Small intestine (tissue), 7 donors: ENCODE results near the gene TBX6. TPM values are rescaled to one million over a fixed set of nuclear protein-coding genes. Genes with fewer than 3 reads are reported as not detected.
A peak's percentile ranks its signal among the peaks of the same experiment; 100 is the strongest.

Experiments
- DNase-seq, 2 donors: peaks; one replicate each; pipeline versions ENCODE4 v3.0.0 to v3.0.0-alpha.2; 2013
- FAIRE-seq: peaks from 2 replicates; lab custom pipeline; 2012; peaks lifted over from hg19 to GRCh38; lab: Jason Lieb, UNC
- H3K27ac ChIP-seq, 3 donors: one replicate each; pipeline ENCODE4 v1.5.1; 2013; ENCODE audit warnings: low read length in 2 of 3, mild to moderate bottlenecking in 2 of 3, control low read depth in 1 of 3, inconsistent platforms in 1 of 3, low read depth in 1 of 3, moderate library complexity in 1 of 3
- H3K27me3 ChIP-seq, 3 donors: one replicate each; pipeline ENCODE4 v1.6.1; 2013; ENCODE audit warnings: low read length in 3 of 3, inconsistent platforms in 1 of 3; ENCODE audit not compliant: control insufficient read depth in 3 of 3, insufficient read depth in 3 of 3
- H3K36me3 ChIP-seq, 3 donors: one replicate each; pipeline ENCODE4 v1.6.1; 2013; ENCODE audit warnings: low read length in 3 of 3, inconsistent platforms in 1 of 3, low read depth in 1 of 3, mild to moderate bottlenecking in 1 of 3, moderate library complexity in 1 of 3; ENCODE audit not compliant: control insufficient read depth in 3 of 3, insufficient read depth in 2 of 3
- H3K4me1 ChIP-seq, 3 donors: one replicate each; pipeline ENCODE4 v1.6.1; 2013; ENCODE audit warnings: low read length in 2 of 3, inconsistent platforms in 1 of 3, low read depth in 1 of 3, mild to moderate bottlenecking in 1 of 3, moderate library complexity in 1 of 3; ENCODE audit not compliant: control insufficient read depth in 3 of 3, insufficient read depth in 2 of 3
- H3K4me3 ChIP-seq, 3 donors: one replicate each; pipeline ENCODE4 v1.5.1; 2013; ENCODE audit warnings: low read length in 3 of 3, control low read depth in 1 of 3, inconsistent platforms in 1 of 3, low read depth in 1 of 3, mild to moderate bottlenecking in 1 of 3, moderate library complexity in 1 of 3
- H3K9me3 ChIP-seq, 2 donors: one replicate each; pipeline ENCODE4 v1.6.1; 2013; ENCODE audit warnings: low read depth in 1 of 2, low read length in 1 of 2; ENCODE audit not compliant: control insufficient read depth in 2 of 2, insufficient read depth in 1 of 2
- WGBS, 3 donors: extraction: QIAGEN DNeasy Blood & Tissue Kit; methylation state at CpG; one replicate each; pipeline ENCODE4 v1.1.7; 2013; 5-methylcytosine and 5-hydroxymethylcytosine counted together
- polyA plus RNA-seq, 4 donors: library from polyadenylated mRNA; stranded (reverse) in 3 of 4; unstranded in 1 of 4; fragments of 200-250 nt in 3 of 4; fragments of 120-200 nt in 1 of 4; gene quantifications; one replicate each; pipeline versions ENCODE4 v1.2.1 to v1.2.3, GENCODE V29; 2013
- donor health status: healthy with polysubstance abuse.
- donor health status: control.
- donor health status: control.
- donor health status: Bipolar disorder and iron deficiency.
- donor health status: healthy.

Gene TBX6
- polyA plus RNA-seq, 4 donors, result 0.54 to 1.6 (median 1.2) TPM

DNA sequence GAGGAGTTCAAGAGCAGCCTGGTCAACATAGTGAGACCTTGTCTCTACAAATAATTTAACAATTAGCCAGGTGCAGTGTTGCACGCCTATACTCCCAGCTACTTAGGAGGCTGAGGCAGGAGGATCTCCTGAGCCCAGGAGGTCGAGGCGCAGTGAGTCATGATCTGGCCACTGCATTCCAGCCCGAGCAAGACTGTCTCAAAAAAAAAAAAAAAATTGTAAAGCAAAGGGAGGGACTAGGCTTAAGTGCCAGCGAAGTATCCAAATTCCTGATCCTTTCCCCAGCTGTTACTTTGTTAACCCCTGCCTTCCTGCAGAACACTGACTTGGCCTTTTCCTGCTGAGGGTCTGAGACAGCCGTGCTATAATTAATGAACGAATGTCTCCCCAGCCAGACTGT lies 18.9 kb upstream of the TBX6 start:
- no peak for DNase-seq
- Histone ChIP-seq H3K4me3 (no peak overlapping the region), H3K4me1 (peaks cover 0 to 28% (median 3%) of the 10 kb centered on the region in 3 donors), H3K36me3 (peaks cover 6 to 95% (median 22%) of the 10 kb centered on the region in 3 donors), H3K27me3 (no peaks in the 10 kb centered on the region), H3K27ac (no peak overlapping the region), H3K9me3 (no peaks in the 10 kb centered on the region)
- FAIRE-seq, result no peak
- 68 to 81% (median 71%) methylated on average over 7 of the region's 7 CpGs for WGBS, 3 donors

DNA sequence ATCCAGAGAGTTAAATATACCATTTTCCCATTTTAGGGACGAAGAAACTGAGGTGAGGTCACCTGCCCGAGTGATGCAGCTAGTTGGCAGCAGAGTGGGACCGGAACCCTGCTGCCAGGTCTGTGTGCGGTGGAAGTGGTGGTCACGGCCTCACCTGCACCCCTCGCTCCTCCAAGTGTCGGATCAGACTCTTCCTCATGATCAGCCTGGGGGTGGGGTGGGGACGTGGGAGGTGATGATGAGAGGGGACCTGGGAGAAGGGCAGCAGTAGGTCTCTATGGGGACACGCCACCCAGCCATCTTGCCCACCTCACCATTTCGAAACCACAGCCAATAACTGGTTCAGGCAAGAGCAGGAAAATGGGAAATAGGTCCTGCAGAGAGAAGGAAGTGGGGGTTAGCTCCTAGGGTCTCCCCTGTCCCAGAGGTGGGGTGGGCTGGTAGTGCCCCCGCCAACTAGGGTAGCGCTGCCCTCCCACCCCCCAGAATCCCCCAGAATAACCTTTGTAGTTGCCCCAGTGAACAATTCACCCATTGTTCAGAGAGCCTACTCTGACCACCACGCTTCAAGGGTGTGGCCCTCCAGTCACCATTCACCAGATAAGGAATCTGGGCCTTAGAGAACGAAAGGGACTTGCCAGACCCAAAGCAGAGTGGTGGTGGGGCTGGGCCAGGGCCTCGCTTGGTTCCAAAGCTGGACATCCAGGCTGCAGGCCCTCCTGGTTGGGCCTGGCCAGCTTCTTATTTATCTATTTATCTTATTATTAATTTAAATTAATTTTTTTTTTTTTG lies 16.5 kb upstream of the TBX6 start:
- Histone ChIP-seq H3K4me3 (no peak overlapping the region), H3K9me3 (no peaks in the 10 kb centered on the region), H3K27me3 (no peaks in the 10 kb centered on the region), H3K4me1 (peaks cover 0 to 15% (median 0%) of the 10 kb centered on the region in 3 donors), H3K27ac (no peak overlapping the region), H3K36me3 (peaks cover 8 to 88% (median 16%) of the 10 kb centered on the region in 3 donors)
- FAIRE-seq (no peak), DNase-seq (no peak)
- WGBS, 3 donors, result 78 to 82% (median 82%) methylated on average over 15 of the region's 15 CpGs

DNA sequence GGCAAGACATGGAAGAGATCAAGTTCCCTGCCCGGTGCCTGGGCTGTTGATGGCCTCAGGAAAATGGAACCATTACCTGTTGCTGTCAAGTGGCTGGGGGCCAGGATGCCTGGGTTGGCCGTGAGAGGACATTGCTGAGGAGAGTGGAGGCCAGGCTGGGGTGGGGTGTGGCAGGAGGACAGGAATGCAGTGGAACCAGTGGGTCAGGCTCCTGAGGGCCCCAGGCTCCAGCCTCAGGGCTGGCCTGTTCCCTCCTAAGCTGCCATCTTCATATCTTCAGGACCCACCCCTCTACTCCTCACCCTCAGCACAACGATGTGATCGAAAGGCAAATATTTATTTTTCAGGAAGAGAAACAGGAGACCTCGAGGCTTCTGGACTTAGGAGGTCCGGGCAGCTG lies 12.8 kb upstream of the TBX6 start:
- Histone ChIP-seq H3K27ac (no peak overlapping the region), H3K27me3 (no peaks in the 10 kb centered on the region), H3K9me3 (no peaks in the 10 kb centered on the region), H3K36me3 (peaks cover 0 to 57% (median 5%) of the 10 kb centered on the region in 3 donors), H3K4me3 (no peak overlapping the region), H3K4me1 (peaks cover 0 to 13% (median 0%) of the 10 kb centered on the region in 3 donors)
- 57 to 74% (median 70%) methylated on average over 6 of the region's 6 CpGs for WGBS, 3 donors
- FAIRE-seq, result no peak
- no peak for DNase-seq

DNA sequence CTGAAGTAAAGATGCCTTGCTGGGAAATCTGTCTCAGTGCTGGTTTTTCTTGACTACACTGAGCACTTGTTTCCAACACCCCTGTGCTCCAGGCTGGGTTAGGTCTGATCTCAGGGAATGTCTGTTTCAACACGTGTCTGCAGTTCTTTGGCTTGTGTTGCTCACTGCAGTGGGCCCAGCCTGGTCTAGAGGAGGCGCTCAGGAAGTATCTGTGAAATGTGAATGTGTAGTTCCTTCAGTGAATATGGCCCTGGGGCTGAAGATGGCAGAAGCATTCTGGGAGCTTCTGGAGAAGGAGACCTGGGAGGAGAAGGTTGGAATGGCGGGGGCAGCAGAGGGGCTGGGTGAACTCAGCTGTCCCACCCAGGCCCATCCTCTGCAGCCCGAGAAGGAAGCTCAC lies 12.4 kb upstream of the TBX6 start:
- DNase-seq (no peak), FAIRE-seq (no peak)
- Histone ChIP-seq H3K27me3 (no peaks in the 10 kb centered on the region), H3K4me1 (peaks cover 0 to 13% (median 0%) of the 10 kb centered on the region in 3 donors), H3K4me3 (no peak overlapping the region), H3K36me3 (peaks cover 0 to 54% (median 5%) of the 10 kb centered on the region in 3 donors), H3K27ac (no peak overlapping the region), H3K9me3 (no peaks in the 10 kb centered on the region)
- WGBS, 3 donors, result 89 to 92% (median 91%) methylated on average over 4 of the region's 4 CpGs

DNA sequence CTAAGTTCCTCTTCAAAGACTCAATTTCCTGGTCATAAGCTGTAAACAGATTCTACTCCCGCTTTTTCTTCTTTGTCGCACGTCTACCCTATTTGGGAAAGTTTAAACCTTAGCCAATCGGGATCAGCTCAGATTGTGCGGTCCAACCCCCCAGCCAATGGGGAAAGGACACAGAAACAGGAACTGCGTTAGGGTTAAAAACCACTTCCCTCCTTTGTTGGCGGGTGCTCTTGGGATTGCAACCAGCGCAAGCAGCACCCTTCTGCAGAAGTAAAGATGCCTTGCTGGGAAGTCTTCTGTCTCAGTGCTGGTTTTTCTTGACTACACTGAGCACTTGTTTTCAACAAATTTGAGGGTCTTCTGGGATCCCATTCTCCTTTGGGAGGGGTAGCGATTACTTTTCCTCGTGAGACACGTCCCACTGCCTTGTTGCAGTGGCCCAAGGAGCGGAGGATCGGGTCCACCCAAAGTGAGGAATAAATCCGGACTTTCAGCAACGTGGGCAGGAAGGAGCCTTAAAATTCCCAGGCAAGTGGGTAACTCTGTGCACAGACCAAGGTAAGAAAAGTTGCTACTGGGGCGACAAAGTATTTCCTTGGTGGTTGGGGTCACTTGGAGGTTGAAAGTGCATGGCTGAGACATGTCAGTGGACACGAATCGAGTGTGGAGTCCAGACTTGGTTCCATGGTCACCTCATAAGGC lies 5.3 kb upstream of the TBX6 start:
- 96 to 97% (median 96%) methylated on average over 18 of the region's 18 CpGs for WGBS, 3 donors
- Histone ChIP-seq H3K27me3 (no peaks in the 10 kb centered on the region), H3K4me1 (peaks cover 2 to 22% (median 6%) of the 10 kb centered on the region in 3 donors), H3K9me3 (peaks cover 1 to 23% of the 10 kb centered on the region in 2 donors), H3K27ac (peak overlapping the region; percentile 65 to 77 (median 70)), H3K36me3 (peaks cover 0 to 24% (median 3%) of the 10 kb centered on the region in 3 donors), H3K4me3 (no peak overlapping the region)
- no peak for FAIRE-seq
- DNase-seq, result no peak

DNA sequence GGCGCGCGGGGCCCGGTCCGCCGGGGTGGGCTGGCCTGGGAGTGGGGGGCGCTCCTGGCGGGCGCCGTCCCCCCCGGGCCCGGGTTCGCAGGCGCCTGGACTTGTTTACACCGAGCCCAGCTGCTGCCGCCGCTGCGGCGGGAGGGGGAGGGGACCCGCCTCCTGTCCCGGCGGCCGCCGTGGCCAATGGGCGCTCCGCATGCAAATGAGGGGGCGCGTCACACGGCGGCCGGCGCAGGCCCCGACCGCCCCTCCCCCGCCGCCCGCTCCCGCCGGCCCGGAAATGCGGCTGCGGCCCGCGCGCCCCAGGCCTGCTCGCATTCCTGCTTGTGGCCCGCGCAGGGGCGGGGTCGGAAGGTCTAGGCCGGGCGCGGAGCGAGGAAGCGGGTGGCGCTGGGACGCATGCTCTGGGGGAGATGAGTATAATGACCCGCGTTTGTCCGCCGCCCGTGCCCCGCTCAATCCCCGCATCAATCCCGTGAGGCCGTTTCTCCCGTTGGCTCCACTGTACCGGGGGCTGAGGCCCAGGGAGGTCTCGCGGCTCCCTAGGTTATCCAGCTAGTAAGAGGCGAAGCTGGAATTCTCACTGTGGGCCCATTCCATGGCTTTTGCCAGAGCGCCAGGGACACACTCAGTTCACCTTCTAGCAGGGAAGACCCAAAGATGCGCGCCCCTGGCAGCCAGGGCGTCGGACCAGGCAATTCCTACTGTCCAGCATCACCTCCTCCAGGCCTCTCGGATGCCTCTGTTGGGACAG lies 4.6 kb upstream of the TBX6 start, which contains the start of gene YPEL3:
TSS of gene YPEL3 (minus strand) at position 109 of the 757 bp plus-strand sequence. CDS start 731 bp downstream, outside the sequence.
- 9 to 20% (median 10%) methylated on average over 34 to 77 of the region's 77 CpGs for WGBS, 3 donors
- Histone ChIP-seq H3K4me1 (peaks cover 2 to 26% (median 6%) of the 10 kb centered on the region in 3 donors), H3K4me3 (peak within 1 kb of the TSS; percentile 68 to 88 (median 78)), H3K27ac (peak within 1 kb of the TSS; percentile 65 to 95 (median 77)), H3K27me3 (no peaks in the 10 kb centered on the region), H3K36me3 (peaks cover 0 to 24% (median 3%) of the 10 kb centered on the region in 3 donors), H3K9me3 (peaks cover 1 to 23% of the 10 kb centered on the region in 2 donors)
- no peak for FAIRE-seq
- peak; percentile 87 to 93 for DNase-seq

DNA sequence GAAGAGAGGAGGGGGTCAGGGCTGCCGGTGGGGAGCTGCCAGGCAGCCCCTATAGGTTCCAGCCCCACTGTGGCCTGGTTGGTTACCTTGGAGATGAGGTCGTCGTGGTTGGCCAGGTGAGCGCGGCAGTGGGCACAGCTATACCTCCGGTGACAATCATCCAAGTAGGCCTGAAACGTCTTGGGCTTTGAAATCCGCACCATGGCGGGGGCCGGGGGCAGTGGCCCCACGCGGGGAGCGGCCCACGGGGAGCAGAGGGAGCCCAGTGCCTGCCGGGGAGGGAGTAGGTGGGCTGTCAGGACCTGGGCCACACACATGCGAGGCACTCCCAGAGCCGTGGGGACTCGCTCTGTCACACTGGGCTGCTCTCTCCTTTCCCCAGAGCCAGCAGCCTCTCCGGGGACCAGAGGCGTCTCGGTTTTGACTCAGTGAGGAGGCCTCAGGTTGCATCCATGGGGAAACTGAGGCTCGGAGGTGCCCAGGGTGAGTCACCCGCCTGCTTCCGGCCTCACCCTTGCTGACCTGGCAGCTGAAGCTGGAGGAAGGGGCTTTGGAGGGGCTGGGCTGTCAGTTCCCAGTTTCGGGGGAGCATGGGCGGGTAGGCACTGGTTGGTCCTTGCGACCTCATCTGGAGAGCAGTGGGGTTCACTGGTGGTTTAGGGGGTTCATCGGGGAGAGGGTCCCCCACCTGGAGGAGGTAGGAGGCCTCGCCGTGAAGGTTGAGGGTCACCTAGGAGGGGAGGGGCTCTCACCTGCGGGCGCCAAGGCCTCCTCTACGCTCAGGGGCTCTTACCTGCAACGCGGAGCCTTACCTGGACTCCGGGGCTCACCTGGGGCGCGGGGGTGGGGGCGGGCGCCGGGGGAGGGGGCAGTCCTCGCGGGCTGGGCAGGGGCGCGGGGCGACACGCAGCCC lies 3.7 kb upstream of the TBX6 start:
- Histone ChIP-seq H3K27me3 (no peaks in the 10 kb centered on the region), H3K4me3 (peak overlapping the region; percentile 68 to 88 (median 78)), H3K9me3 (peaks cover 1 to 23% of the 10 kb centered on the region in 2 donors), H3K4me1 (peaks cover 2 to 31% (median 6%) of the 10 kb centered on the region in 3 donors), H3K36me3 (peaks cover 0 to 24% (median 3%) of the 10 kb centered on the region in 3 donors), H3K27ac (peak overlapping the region; percentile 51 to 95 (median 56))
- 5 to 13% (median 13%) methylated on average over 31 to 47 of the region's 47 CpGs for WGBS, 3 donors
- no peak for DNase-seq
- no peak for FAIRE-seq
